DMS153 treated with DMSO at 0.1 percent for 48 hours (cell line): Measurements from ENCODE around the gene MUL1.
A peak's percentile ranks its signal among the peaks of the same experiment; 100 is the strongest.

Experiments used
- DNase-seq: peaks from one replicate; lab custom pipeline; 2025; ENCODE audit not compliant: unreplicated experiment; lab: John Stamatoyannopoulos, UW

MUL1 gene

DNA sequence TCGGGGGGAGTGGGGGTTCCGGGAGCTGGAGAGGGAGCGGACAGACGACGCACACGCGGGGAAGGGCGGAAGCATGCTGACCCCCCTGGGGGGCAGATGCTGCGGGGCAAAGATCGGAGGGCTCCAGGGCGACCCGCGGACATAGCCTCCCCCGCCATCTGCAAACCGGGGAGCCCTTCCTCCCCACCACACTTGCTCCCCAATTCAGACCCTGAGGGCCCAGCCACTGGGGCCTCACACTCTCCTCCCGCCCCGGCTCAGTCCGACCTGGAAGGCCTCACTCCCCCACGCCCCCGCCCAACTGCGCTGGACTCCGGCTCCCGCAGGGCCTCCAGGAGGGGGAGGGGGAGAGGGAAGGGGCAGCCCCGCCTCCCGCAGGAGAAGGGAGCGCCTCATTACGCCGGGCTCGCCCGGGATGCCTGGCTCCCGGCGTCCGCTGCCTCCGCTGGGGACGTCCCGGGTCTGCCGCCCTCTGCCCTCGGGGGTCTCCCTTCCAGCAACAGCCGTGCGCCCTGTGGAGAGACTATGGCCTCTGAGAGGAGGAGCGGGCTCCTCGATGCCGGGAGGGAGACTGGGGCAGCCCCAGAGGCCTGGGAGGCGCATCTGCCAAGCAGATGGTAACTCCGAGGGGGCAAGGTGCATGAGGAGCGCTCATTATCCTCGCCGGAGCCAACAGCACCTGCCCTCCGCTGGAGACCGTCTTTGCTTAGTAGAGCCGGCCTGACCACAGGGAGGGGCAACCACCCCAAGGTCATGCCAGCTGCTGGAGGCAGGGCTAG is 21.3 kb downstream of the MUL1 start:
- DNase-seq: peak; percentile 84

- DNase-seq: peak; percentile 80
Observed at GRCh38 chr1:20485527-20486456, 22.2 kb downstream of the MUL1 start, which contains the start of gene CAMK2N1. Gene CAMK2N1 (minus strand): TSS chr1:20486210. CDS start chr1:20485379, 831 bp downstream.

GRCh38 chr1:20484519-20485462 is 23.2 kb downstream of the MUL1 start:
- DNase-seq: no peak

- DNase-seq: no peak
Observed at GRCh38 chr1:20483833-20484518, 24.0 kb downstream of the MUL1 start.

- DNase-seq: no peak
Observed at GRCh38 chr1:20483098-20483832, 24.7 kb downstream of the MUL1 start.

DNA sequence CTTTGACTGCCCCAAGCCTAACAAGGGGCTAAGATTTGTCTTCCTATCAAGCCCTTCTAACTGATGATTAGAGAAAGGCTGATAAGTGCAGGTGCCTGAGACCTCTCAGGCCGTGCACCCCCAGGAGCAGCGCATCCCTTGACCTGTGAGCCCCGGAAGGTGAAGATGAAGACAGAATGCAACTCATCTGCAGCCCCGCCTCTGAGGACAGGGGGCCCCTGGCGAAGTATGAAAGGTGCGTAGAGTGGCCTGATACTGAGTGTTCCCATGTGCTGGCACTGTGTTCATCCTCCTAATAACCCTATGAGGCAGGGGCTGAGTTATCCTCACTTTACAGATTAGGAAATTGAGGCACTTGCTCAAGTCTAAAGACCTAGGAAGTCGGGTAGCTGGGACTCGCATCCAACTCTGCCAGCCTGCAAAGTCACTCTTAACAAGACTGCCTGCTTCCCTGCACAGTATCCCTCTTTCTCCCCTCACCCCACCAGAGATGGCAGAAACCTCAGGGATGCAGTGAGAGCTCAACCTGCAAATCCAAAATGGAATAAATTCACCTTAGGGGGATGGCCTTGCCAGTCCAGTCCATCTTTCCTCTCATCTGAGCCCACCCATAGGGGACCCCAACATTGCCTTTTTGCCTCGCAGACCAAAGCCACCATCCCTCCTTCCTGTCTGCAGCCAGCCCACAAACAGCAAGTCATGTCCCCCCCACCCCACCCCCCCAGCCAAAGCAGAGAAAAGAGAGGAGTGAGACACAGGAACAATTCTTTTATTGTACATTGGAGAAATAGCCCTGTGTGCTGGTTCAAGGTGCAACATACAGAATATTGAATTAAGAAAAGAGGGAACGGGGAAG is 26.1 kb downstream of the MUL1 start:
- DNase-seq: no peak

GRCh38 chr1:20480951-20481617 is 26.9 kb downstream of the MUL1 start:
- DNase-seq: no peak

GRCh38 chr1:20480243-20480944 is 27.6 kb downstream of the MUL1 start:
- DNase-seq: no peak

- no peak for DNase-seq
Observed at GRCh38 chr1:20479840-20480239, 28.1 kb downstream of the MUL1 start.

DNA sequence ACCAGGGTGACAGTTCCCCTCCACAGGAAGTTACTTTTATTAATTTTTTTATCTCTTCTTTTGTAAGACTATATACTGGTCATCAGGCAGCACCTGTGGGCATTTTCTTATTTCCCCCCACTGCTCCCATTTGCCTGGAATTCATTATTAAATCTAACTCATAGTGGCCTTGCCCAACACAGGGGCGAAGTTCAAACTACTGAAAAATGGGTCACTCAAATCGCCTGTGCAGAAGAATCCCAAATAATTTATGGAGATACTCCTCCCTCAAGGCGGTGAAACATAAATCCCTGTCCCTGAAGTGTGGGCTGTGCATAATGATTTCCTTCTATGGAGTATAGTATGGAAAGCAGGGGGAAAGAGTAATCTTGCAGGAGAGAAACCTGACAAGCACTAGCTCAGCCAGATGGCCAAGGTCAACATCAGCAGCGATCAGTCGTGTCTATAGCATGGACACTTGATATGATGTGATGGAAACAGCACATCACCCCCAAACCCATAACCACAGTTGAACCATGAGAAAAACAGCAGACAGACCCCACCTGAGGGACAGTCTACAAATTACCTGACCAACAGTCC is 29.8 kb downstream of the MUL1 start:
- DNase-seq: no peak

- DNase-seq: no peak
Observed at GRCh38 chr1:20477348-20478056, 30.4 kb downstream of the MUL1 start.

GRCh38 chr1:20476265-20477038 is 31.5 kb downstream of the MUL1 start:
- DNase-seq: no peak

DNA sequence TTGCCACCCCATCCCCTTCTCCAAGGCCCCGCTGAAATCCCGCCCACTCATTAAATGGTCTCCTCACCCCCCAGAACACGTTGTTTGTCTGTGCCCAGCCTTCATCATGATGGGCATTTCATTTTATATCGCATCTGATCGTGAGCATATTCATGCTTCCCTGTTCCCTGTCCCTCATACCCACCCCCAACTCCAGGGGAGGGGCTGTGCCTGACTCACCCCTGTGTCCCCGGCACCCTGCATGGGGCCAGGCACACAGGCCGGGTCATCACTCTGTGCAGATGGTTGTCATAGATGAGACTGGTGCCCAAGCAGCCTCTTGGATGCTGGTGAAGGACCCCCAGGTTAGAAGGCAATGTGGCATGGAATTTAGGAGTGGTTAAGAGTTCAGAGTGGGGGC is 33.0 kb downstream of the MUL1 start:
- no peak for DNase-seq

DNA sequence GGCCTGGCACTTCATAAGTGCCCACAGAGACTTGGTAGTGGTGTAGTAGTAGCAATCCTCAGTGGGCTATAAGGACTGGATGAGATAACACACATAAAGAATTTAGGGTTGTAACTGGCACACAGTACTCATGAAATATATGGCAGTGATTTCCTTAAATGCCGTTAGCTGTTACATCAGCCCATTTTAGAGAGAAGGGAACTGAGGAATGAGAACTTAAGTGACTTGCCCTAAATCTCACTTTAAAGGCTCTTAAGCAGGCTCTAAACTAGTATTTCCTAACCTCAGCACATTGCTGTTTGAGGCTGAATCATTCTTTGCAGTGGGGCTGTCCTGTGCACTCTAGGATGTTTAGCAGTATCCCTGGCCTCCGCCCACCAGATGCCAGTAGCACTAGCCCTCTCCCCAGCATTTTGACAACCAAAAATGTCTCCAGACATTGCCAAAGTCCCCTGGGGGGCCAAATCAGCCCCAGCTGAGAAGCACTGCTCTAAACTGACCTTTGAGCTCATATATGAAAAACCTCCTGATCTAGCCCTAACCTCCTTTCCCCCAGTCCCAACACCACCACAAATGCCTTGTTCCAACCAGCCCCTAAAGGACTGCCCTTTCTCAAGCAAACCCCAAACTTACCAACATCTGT is 33.5 kb downstream of the MUL1 start:
- DNase-seq: no peak

- DNase-seq: no peak
Observed at GRCh38 chr1:20473894-20474293, 34.1 kb downstream of the MUL1 start.
